NOMO-1 treated with dmso at 0.1 percent for 144 hours (cell line): Measurements from ENCODE around the gene PTX4.
"Not testable (repeated sequence)": the region's sequence is repeated elsewhere in the genome, so short reads cannot be mapped to it uniquely, and the experiment has no call there.

ENCODE experiments used
- DNase-seq: peaks from one replicate; lab custom pipeline; 2025; ENCODE audit not compliant: unreplicated experiment; lab: John Stamatoyannopoulos, UW

Gene PTX4

DNA sequence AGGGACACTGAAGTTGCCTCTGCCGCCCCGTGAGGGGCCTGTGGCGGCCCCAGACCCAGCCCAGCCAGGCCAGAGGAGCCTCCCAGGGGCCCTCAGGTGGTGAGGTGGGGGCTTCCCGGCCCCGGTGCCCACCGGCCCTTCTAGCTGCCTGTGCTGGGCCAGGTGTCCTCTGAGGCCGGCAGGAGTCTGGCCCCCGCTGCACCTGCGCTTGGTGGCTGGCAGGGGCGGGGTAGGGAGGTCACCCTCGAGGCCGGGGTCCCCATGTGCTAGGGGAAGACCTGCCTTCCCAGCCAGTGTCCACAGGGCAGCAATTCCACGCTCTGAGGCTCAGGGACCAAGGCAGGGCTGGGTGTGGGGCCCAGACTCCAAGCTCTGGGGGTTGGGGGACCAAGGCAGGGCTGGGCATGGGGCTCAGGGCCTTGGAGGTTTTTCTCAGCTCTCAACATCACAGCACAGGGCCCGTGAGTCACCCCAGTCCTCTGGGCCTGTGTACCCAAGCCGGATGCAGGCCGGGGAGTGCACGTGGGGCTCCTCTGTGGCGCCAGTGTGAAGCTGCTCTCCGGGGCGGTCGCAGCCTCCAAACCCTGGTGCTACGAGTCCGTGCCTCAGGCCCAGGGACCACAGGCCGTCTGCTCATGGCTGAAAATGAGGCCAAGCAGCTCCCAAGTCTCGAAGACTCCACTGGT, 43.1 kb downstream of the PTX4 start:
- DNase-seq = no peak

DNA sequence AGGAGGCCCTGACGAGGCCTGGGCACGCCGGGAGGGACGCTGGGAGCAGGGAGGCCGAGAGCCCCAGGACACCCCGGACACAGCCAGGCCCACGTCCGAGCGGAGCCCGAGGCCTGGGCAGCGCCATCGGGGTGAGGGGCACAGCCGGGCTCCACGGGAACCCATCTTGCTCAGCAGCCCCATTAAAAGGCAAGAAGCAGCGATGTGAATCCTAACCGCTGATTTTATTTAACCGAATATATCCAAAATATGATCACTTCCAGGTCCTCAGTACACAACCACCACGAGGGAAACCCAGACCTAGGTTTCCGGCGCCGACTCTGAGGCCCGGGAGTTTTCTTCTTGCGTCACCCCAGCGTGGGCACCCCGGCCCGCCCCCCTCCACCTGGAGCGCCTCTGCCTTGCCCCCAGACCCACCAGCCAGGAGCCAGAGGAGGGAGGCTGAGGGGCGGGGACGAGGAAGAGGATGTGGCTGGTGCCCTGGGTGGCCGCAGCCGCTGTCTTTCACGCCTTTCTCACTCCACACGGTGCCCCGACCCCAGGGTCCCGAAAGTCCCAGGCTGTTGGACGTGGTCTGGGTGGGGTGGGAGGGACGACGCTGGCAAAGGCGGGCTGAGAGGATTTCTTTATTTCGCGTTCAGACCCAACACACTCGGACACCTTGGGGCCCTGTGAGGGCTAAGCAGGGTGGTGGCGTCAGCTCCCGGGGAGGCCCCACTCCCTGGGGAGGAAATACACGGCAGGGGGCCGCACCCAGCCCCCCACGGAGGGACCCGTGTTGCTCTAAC, 43.8 kb downstream of the PTX4 start:
- DNase-seq = no peak

DNA sequence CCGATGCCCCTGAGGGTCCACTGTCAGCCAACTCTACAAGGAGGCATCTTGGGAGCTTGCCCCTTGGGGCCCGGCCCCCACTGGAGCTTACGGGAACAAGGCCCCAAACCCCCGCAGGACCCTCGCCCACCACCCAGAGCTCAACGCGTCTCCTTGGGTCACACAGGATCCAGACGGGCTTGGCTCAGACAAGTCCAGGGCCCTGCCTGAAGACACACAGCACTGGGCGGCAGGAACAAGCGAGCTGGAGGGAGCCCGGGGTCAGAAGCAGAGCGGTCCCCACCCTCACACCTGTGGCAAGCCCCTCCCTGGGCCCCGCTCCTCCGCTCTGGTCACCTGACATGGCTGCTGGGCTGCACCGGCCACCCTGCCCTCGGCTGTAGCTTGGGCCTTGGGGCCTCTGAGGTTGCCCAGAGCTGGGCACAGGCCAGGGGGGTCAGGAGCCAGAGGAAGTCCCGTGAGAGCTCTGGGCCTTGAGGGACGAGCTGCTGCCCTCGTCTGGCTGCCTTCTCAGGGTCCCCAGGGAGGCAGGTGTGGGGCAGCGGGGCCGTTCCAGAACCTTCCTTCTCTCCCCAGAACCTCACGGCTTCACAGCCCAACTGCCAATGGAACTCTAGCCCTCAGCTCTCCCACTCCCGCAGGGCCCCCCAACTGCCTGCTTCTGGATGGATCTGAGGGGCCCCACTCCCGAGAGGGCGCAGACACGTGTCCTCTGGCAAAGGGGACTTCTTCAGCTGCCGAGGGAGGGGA, 44.6 kb downstream of the PTX4 start, which contains the start of gene CCDC154:
Gene CCDC154, minus strand, starts transcription at position 577 of the 750 bp plus-strand sequence. Its CDS starts 234 bp downstream, at position 343.
- DNase-seq = no peak

DNA sequence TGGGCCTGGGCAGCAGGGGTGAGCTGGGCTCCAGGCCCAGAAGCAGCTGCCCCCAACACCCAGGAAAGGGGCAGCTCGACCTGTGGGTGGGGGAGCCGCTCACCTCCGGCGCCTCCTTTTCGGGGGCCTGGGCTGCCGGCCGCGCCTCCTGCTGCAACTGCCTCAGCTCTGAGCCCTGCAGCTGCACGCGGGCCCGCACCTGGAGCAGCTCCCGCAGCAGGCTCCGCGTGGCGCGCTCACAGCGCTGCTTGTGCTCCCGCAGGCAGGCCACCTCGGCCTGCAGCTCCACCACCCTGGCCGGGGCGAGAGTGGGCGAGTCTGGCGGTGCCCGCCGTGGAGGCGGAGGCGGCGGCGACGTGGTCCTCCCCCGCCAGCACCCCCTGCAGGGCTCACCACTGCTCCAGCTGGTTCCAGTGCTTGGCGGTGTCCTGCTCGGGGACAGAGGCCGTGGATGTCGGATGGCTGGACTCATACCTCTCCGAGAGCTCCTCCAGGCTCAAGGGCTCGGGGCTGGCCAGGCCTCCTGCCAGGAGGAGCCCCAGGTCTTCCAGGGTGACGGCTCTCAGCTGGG, 45.3 kb downstream of the PTX4 start:
- no peak for DNase-seq

DNA sequence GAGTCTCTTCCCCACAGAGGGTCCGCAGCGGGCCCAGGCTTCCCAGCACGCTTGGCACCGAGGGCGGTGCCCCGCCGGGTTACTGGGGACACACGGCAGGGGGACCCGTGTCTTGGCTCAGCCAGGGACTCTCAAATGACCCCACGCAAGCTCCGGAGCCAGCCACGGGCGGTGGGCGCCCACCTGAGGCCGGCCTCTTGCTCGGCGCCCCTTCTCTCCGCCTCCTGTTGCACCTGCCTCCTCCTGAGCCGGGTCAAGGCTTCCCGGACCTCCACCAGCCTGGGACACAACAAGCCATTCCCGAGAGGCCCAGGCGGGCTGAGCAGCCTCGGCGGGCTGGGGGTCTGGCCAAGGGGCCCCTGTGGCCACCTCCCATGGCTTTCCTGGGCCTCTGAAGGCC, 46.0 kb downstream of the PTX4 start:
- DNase-seq = no peak

DNA sequence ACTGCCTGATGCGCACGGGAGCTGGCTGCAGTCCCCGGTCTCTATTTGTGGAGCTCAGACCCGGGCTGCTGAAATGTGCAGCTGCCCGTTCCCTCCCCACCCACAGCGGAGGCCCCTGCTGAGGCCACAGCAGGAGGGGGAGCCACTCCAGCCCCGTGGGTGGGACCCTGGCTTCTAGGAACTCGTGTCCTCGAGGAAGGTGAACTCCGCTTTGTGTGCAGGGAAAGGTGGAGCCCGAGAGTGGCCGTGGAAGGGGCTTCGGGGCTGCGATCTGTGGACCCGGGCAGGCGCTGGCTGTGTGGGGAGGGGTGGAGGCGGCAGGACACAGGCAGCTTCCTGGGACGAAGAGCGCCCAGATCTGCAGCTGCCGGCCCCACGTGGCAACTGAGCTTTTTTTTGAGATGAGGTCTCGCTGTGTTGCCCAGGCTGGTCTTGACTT, 47.3 kb downstream of the PTX4 start:
- DNase-seq = no peak

DNA sequence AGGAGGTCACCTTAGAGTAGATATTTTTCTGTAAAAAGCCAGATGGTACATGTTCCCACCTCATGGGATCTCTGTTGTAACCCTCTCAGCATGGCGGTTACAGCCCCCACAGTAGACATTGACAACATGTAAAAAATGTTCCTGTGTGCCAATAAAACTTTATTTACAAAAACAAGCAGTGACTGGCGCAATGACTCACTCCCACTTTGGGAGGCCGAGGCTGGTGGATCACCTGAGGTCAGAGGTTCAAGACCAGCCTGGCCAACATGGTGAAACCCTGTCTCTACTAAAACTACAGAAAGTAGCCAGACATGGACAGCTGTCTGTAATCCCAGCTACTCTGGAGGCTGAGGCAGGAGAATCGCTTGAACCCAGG, 49.1 kb downstream of the PTX4 start:
- DNase-seq = not testable (repeated sequence)

DNA sequence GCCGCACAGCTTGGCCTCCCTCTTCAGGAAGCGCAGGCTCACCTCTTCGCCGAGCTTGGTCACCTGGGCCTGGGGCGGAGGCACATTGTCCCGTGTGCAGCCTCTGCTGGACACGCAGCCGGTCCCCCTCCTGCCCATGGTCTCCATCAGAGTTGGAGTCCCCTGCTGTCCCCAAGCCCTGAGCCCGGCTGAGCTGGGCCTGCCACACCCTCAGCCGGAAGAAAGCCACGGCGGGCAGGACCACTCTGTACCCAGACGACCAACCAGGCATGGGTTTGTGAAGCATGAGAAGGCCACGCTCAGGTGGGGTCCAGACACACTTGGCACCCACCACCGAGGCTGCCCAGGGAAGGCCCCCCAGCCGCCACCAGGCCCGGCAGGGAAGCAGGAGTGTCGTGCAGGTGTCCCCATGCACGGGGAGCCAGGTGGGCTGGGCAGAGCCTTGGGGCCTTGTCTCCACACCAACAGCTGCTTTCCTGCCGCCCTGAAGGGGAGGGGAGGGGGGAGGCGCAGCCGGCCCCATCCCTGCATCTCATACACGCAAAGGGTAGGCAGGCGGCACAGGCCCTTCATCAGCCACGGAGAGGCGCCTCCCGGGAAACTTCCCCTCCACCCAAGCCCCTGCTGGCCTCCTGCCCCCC, 49.6 kb downstream of the PTX4 start:
- no peak for DNase-seq

DNA sequence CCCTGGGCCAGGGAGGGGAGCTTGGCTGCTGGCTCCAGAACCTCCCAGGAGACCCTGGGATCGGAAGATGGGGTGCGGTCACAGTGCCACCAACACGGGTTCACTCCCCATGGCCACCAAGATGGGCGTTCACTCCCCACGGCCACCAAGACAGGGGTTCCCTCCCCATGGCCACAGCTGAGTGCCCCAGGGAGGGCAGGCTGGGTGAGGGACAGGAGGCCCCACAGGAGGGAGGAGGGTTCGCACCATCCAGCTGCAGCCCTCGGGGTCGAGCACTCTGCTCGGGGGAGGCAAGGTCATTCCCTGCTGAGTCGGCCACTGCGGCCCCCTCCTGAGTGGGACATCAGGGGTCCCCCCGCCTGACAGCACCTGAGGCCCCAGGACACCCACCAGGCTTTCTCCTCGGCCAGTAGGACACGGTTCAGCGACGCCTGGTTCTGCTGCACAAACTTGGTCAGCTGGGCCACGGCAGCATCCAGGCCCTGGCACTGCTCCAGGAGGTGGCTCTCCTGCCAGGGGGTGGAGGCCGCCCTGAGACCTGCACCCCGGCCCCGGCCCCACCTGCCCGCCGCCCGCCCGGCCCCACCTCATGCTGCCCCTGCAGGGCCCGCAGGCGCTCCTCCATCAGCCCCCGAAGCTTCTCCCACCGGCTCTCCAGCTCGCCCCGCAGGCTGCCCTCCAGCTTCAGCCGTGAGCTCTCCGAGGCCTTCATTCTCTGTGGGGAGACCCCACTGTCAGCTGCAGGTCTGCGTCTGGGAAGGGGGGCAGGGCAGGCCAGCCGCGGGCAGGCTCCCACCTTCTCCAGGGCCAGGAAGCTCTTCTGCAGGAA, 50.3 kb downstream of the PTX4 start:
- no peak for DNase-seq

DNA sequence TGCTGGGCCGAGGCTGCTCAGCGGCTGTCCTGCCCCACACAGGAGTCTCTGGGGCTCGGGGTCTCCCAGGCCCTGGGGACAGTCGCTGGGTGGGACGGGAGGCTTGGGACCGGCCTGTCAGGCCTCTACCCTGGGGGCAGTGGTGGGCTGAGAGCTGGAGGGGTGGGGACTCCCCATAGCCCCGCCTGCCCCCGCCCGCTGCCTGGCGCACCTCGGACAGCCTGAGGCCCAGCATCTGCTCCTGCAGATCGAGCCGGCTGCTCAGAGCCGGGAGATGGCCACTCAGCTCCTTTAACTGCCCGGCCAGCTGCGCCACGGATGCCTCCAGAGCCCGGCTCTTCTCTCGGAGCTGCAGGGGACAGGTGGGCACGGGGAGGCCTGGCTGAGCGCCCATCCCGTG, 51.1 kb downstream of the PTX4 start:
- no peak for DNase-seq

DNA sequence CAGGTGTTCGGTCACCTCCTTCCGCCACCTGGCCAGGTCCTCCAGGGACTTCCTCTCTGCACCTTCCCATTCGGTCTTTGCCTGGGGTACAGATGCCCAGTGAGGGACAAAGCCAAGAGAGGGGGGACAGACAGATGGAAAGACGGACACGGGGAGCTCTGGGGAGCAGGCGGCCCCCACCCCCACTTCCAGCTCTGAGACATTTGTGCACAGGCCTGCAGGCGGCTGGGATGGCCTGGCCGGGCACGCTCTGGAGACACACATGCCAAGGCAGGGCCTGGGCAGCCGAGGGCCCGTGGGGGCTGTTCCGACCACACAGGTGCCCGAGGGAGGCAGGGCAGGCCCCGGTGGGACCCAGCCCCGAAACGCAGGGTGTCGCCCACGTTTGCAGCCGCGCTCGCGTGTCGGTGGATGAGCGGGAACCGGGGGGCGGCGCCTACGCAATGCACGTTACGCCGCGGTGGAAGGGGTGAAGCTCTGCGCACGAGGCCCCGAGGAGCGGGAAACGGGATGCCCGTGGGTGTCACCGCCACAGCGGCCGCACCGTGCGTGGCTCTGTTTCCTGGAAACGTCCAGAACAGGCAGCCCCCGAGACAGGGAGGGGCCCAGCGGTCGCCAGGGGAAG, 51.9 kb downstream of the PTX4 start:
- no peak for DNase-seq

DNA sequence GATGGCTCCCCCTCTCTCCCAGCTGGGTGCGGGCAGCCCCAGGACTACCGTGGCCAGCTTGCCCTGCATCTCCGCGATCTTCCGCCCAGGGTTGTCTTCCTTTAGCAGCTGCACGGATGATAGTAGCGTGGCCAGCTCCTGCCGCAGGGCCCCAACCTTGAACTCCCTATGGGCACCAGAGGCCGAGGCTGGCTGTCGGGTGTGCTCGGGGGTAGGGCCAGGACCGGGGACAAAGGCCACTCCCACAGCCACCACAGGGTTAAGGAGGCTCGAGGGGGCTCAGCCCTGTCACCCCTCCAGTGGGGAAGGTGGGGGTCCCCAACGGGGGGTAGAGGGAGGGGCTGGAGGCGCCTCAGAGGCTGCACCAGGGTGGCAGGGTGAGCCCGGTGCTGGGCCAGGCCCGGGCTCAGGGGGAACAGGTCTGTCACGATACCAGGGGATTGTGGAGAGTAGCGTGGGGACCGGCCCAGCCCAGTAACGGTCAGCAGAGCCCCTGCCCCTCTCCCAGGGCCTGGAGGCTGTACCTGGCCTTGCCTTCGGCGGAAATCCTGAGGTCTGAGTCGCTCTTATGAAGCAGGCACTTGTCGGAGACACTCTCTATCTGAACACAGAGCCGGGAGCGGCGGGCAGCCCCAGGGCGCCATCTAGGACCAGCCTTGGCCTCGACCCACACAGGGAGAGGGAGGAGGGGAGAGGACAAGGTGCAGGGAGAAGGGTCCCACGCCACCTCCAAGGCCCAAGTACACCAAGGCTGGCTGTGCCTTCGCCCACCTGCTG, 52.6 kb downstream of the PTX4 start:
- no peak for DNase-seq
